ENCODE measurements around the gene ADAP1. TPM values are rescaled to one million over a fixed set of nuclear protein-coding genes. Genes with fewer than 3 reads are reported as not detected.

ADAP1 gene
- total RNA-seq, 1 donor: 1.3 TPM

GRCh38 chr7:891805-892204, 62.7 kb downstream of the ADAP1 start:
- no peak overlapping the region for H3K4me3 ChIP-seq (ENCODE audit: low read depth, low read length)
- TF ChIP-seq CTCF (IDR thresholded peaks at IDR 0.05; ENCODE audit: insufficient read depth, low read depth, low read length): no peak
- no peak for DNase-seq (ENCODE audit: low read depth)

- no peak for TF ChIP-seq CTCF (IDR thresholded peaks at IDR 0.05; ENCODE audit: insufficient read depth, low read depth, low read length)
- no peak overlapping the region for H3K4me3 ChIP-seq (ENCODE audit: low read depth, low read length)
- DNase-seq (ENCODE audit: low read depth): no peak
These were observed 63.2 kb downstream of the ADAP1 start for GRCh38 chr7:891291-891690.

- TF ChIP-seq CTCF (IDR thresholded peaks at IDR 0.05; ENCODE audit: insufficient read depth, low read depth, low read length): no peak
- no peak for DNase-seq (ENCODE audit: low read depth)
- no peak overlapping the region for H3K4me3 ChIP-seq (ENCODE audit: low read depth, low read length)
These were observed 63.6 kb downstream of the ADAP1 start for GRCh38 chr7:890868-891267.

GRCh38 chr7:889391-889790, 65.1 kb downstream of the ADAP1 start:
- TF ChIP-seq CTCF (IDR thresholded peaks at IDR 0.05; ENCODE audit: insufficient read depth, low read depth, low read length): no peak
- H3K4me3 ChIP-seq (ENCODE audit: low read depth, low read length): no peak overlapping the region
- DNase-seq (ENCODE audit: low read depth): no peak

GRCh38 chr7:889025-889390, 65.5 kb downstream of the ADAP1 start:
- DNase-seq (ENCODE audit: low read depth): no peak
- H3K4me3 ChIP-seq (ENCODE audit: low read depth, low read length): no peak overlapping the region
- no peak for TF ChIP-seq CTCF (IDR thresholded peaks at IDR 0.05; ENCODE audit: insufficient read depth, low read depth, low read length)

GRCh38 chr7:888081-889024, 66.1 kb downstream of the ADAP1 start:
- TF ChIP-seq CTCF (IDR thresholded peaks at IDR 0.05; ENCODE audit: insufficient read depth, low read depth, low read length): no peak
- no peak overlapping the region for H3K4me3 ChIP-seq (ENCODE audit: low read depth, low read length)
- no peak for DNase-seq (ENCODE audit: low read depth)

- no peak for DNase-seq (ENCODE audit: low read depth)
- no peak for TF ChIP-seq CTCF (IDR thresholded peaks at IDR 0.05; ENCODE audit: insufficient read depth, low read depth, low read length)
These were observed 67.0 kb downstream of the ADAP1 start for GRCh38 chr7:887488-887820.

More at GRCh38 chr7:887488-887820, 67.0 kb downstream of the ADAP1 start:
- no peak overlapping the region for H3K4me3 ChIP-seq (ENCODE audit: low read depth, low read length)

All from fibroblast of villous mesenchyme (primary cell).